Fibroblast of mammary gland (primary cell): Measurements from ENCODE around the gene RESF1.

Source experiments
- DNase-seq: peaks from one replicate; pipeline ENCODE4 v3.0.0-alpha.2; 2010; ENCODE audit warnings: low read depth
- H3K4me3 ChIP-seq: 2 replicates; pipeline ENCODE4 v1.5.1; 2011; ENCODE audit warnings: low read depth, mild to moderate bottlenecking, low read length, moderate library complexity; ENCODE audit not compliant: control insufficient read depth
- TF ChIP-seq, protein P1 (sequence below): conservative IDR thresholded peaks from 2 replicates; pipeline ENCODE4 v1.5.1; 2011; ENCODE audit warnings: low read depth, low read length, inconsistent platforms; ENCODE audit not compliant: control insufficient read depth, insufficient read depth

RESF1 gene

DNA sequence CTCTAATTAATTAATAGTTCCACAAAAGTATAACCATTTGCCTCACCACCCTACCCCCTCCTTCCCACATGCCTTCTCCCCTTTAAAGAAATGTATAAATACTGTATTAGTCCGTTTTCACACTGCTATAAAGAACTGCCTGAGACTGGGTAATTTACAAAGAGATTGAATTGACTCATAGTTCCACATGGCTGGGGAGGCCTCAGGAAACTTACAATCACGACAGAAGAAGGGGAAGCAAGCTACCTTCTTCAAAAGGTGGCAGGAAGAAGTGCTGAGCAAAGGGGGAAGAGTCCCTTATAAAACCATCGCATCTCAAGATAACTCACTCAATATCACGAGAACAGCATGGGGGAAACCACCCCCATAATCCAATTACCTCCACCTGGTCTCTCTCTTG, 8.2 kb upstream of the RESF1 start:
- no peak overlapping the region for H3K4me3 ChIP-seq
- TF ChIP-seq, protein P1, sequence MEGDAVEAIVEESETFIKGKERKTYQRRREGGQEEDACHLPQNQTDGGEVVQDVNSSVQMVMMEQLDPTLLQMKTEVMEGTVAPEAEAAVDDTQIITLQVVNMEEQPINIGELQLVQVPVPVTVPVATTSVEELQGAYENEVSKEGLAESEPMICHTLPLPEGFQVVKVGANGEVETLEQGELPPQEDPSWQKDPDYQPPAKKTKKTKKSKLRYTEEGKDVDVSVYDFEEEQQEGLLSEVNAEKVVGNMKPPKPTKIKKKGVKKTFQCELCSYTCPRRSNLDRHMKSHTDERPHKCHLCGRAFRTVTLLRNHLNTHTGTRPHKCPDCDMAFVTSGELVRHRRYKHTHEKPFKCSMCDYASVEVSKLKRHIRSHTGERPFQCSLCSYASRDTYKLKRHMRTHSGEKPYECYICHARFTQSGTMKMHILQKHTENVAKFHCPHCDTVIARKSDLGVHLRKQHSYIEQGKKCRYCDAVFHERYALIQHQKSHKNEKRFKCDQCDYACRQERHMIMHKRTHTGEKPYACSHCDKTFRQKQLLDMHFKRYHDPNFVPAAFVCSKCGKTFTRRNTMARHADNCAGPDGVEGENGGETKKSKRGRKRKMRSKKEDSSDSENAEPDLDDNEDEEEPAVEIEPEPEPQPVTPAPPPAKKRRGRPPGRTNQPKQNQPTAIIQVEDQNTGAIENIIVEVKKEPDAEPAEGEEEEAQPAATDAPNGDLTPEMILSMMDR = no peak
- no peak for DNase-seq

GRCh38 chr12:31951939-31952338, 7.3 kb upstream of the RESF1 start:
- H3K4me3 ChIP-seq = no peak overlapping the region
- no peak for DNase-seq
- TF ChIP-seq, protein P1 = no peak

GRCh38 chr12:31952418-31952817, 6.8 kb upstream of the RESF1 start:
- DNase-seq = no peak
- TF ChIP-seq, protein P1 = no peak
- no peak overlapping the region for H3K4me3 ChIP-seq

GRCh38 chr12:31954925-31955858, 4.0 kb upstream of the RESF1 start:
- H3K4me3 ChIP-seq = no peak overlapping the region
- no peak for DNase-seq
- TF ChIP-seq, protein P1 = no peak

DNA sequence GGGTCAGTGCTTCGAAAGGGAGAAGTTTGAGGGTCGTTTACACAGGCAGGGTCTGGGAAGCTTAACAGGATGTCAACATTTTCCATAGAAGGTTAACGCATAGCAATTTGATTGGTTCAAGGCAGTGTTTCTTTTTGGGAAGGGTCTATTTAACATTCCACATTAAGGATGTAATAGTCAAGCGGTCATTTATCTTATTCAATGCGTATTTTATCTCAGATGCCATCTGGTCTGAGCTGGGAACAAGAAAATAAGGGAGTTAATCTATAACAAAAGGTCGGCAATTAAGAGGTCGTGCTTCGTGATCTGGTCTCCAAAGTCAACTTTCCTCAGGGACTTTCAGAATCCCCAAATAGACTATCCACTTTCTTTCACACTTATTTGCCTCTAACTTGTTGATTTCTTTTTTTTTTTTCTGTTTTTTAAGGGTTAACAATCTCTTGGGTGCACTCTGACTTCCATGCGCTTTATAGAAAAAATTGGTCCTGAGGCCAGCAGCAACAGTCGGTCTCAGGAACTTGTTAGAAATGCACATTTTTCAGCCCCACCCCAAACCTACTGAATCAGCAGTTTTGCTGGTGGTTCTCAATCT, 550 bp upstream of the RESF1 start:
- peak overlapping the region; percentile 66 for H3K4me3 ChIP-seq
- TF ChIP-seq, protein P1 = no peak
- DNase-seq = no peak

- DNase-seq = peak; percentile 56
- TF ChIP-seq, protein P1 = no peak
- H3K4me3 ChIP-seq = peak overlapping the region; percentile 66
These were observed 631 bp downstream of the RESF1 start for GRCh38 chr12:31959701-31960391.
